Measurements from ENCODE around the gene GDNF.

- TF ChIP-seq CTCF (conservative IDR thresholded peaks at IDR 0.05; ENCODE audit: low read depth, low read length) = no peak
- no peak for TF ChIP-seq EZH2 (IDR thresholded peaks at IDR 0.05; ENCODE audit: borderline replicate concordance, low read depth, low read length, poor library complexity, severe bottlenecking)
Observed at GRCh38 chr5:37876245-37876644, 36.4 kb upstream of the GDNF start.

All from A673 (cell line).